ENCODE results near the gene DHRS7.
"Not testable (repeated sequence)": the region's sequence is repeated elsewhere in the genome, so short reads cannot be mapped to it uniquely, and the experiment has no call there.

DHRS7 gene

DNA sequence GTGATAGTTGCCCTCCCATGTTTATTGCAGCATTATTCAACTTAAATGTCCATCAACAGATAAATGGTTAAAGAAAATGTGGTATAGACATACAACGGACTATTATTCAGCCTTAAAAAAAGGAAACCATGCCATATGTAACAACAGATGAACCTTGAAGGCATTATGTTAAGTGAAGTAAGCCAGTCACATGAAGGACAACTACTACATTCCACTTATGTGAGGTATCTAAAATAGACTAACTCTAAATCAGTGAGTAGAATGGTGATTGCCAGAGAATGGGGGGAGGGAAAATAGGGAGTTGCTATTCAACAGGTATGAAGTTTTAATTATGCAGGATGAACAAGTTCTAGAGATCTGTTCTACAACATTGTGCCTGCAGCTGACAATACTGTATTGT is 63.4 kb downstream of the DHRS7 start:
- no peaks in the 10 kb centered on the region for H3K4me1 ChIP-seq
- no peak for TF ChIP-seq Cebpa-rat (IDR thresholded peaks at IDR 0.05)
- H3K4me3 ChIP-seq, result no peak overlapping the region
- H3K27me3 ChIP-seq, result no peaks in the 10 kb centered on the region
- H3K36me3 ChIP-seq, result peaks cover 62% of the 10 kb centered on the region
- peaks cover 32% of the 10 kb centered on the region for H3K9me3 ChIP-seq
- no peak overlapping the region for H3K9ac ChIP-seq
- no peak overlapping the region for H3K27ac ChIP-seq
- peaks cover 22% of the 10 kb centered on the region for H4K20me1 ChIP-seq
- no peak overlapping the region for H3K4me2 ChIP-seq

DNA sequence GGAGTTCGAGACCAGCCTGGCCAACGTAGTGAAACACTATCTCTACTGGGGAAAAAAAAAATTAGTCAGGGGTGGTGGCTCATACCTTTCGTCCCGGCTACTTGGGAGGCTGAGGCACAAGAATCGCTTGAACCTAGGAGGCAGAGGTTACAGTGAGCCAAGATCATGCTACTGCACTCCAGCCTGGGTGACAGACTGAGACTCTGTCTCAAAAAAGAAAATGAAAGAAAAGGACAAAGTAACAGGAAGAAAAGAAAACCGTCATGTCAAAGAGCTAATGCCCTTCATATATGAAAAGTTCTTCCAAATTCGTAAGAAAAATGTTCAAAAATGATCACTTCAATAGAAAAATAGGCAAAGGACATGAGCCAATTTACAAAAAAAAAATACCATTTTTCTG is 65.3 kb downstream of the DHRS7 start:
- peaks cover 23% of the 10 kb centered on the region for H4K20me1 ChIP-seq
- H3K9me3 ChIP-seq, result peaks cover 31% of the 10 kb centered on the region
- not testable (repeated sequence) for H3K27me3 ChIP-seq, H3K9ac ChIP-seq, H3K4me3 ChIP-seq, H3K4me2 ChIP-seq, H3K27ac ChIP-seq
- peaks cover 11% of the 10 kb centered on the region for H3K4me1 ChIP-seq
- peaks cover 72% of the 10 kb centered on the region for H3K36me3 ChIP-seq

DNA sequence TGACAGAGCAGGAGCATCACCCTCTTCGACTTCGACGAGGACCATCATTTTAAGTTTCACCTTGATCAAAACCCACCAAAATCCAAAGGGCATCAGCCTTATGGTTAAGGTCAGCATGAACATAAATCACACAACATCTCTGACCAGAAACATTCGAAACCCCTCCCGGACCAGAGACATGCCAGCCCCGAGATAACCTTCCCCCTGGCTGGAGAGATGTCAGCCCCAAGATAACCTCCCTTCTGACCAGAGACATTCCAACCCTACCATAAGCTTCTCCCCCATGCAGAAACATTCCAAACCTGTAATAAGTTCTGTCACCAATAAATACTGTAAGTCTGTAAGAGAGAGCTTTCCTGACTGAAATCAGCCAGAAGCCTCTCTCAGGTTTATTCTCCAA is 67.2 kb downstream of the DHRS7 start:
- Histone ChIP-seq H3K4me3 (no peak overlapping the region), H3K9me3 (peaks cover 12% of the 10 kb centered on the region; the same call in 1 of the 2 replicates), H3K36me3 (peaks cover 57% of the 10 kb centered on the region), H3K4me1 (peaks cover 28% of the 10 kb centered on the region), H4K20me1 (peaks cover 19% of the 10 kb centered on the region), H3K4me2 (no peak overlapping the region), H3K27me3 (no peaks in the 10 kb centered on the region), H3K27ac (no peak overlapping the region), H3K9ac (no peak overlapping the region)
- no peak for TF ChIP-seq Cebpa-rat (IDR thresholded peaks at IDR 0.05)

DNA sequence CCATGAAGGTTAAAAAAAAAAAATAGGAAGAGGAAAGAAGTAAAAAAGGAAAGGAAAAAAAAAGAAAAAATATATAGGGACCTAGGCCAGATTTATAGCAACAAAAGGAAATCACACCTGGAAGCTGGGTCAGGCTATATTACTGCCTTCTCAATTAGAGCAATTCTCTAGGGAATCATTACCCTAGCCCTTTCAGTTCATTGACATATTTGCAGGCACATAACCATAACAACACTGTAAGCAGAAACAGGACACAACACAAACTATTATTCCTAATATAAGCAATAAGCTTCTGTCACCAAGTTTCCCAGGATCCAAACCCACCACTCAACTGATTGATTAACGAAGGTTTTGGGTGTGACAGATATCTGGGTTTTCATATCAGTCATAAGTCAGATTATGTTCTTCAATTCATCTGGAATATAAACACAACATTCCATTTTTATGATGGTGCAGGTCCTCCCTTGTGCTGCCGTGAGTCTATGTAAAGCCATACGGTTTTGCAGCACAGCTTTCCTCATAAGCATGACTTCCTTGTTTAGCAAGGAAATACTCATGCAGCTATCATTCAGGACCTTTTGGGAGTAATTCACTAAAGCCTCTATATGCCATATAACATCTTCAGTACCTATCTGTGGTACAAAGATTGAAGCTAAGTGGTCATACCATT is 69.3 kb downstream of the DHRS7 start:
- Histone ChIP-seq H3K4me2 (peak overlapping the region; percentile 15), H3K9ac (no peak overlapping the region), H3K36me3 (peaks cover 48% of the 10 kb centered on the region), H3K4me3 (no peak overlapping the region), H3K27me3 (no peaks in the 10 kb centered on the region), H3K27ac (no peak overlapping the region), H3K4me1 (peaks cover 31% of the 10 kb centered on the region), H3K9me3 (peaks cover 3% of the 10 kb centered on the region; the same call in 1 of the 2 replicates), H4K20me1 (peaks cover 19% of the 10 kb centered on the region)
- TF ChIP-seq Cebpa-rat (IDR thresholded peaks at IDR 0.05), result no peak

DNA sequence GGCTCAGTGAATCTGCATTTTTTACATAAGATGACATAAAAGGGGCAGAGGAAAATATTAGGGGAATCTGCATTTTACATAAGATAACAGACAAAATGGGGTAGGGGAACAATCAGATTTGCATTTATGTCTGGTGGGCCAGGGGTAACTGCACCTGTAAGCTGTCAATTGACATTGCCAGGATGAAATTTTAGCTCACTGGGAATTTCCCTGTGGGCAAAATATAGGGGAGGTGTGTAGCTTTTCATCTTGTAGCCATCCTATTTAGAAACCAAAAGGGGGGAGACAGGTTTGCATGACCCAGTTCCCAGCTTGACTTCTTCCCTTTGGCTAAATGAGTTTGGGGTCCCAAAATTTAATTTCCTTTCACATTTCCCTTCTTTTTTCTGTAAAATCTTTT is 70.0 kb downstream of the DHRS7 start:
- H3K4me1 ChIP-seq, result peaks cover 36% of the 10 kb centered on the region
- H3K36me3 ChIP-seq, result peaks cover 46% of the 10 kb centered on the region
- no peak overlapping the region for H3K27ac ChIP-seq
- no peak for TF ChIP-seq Cebpa-rat (IDR thresholded peaks at IDR 0.05)
- peaks cover 3% of the 10 kb centered on the region; the same call in 1 of the 2 replicates for H3K9me3 ChIP-seq
- H4K20me1 ChIP-seq, result peaks cover 19% of the 10 kb centered on the region
- H3K4me3 ChIP-seq, result no peak overlapping the region
- H3K9ac ChIP-seq, result no peak overlapping the region
- no peaks in the 10 kb centered on the region for H3K27me3 ChIP-seq
- H3K4me2 ChIP-seq, result peak overlapping the region; percentile 85

DNA sequence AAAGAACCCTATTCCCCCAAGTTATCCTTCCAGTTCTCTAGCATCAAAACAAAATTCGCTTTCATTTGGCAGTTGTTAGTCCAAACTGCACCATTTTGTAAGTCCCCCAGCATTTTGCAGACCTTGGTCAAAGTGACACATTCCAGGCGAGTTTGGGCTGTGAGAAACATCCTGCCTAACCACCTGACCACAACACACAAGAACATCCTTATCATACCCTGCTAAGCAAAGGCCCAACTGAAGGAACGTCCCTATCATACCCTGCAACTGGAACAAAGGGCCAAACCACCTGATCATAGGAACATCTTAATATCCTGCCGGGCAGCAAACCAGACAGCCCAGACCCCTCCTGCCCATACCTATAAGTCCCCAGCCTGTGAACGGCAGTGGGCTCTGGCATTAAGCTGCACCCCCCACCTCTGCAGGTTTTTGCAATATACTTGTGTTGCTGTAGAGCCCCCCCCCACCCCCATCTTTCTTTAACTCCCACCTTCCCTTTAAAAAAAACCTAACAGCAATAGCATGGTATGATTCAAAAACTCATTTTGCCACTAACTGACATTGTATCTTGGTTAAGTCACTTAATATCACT is 70.8 kb downstream of the DHRS7 start:
- peak overlapping the region; percentile 85 for H3K4me2 ChIP-seq
- TF ChIP-seq Cebpa-rat (IDR thresholded peaks at IDR 0.05), result no peak
- peaks cover 36% of the 10 kb centered on the region for H3K4me1 ChIP-seq
- H4K20me1 ChIP-seq, result peaks cover 19% of the 10 kb centered on the region
- H3K9me3 ChIP-seq, result no peaks in the 10 kb centered on the region; the same call in 1 of the 2 replicates
- peaks cover 38% of the 10 kb centered on the region for H3K36me3 ChIP-seq
- no peak overlapping the region for H3K9ac ChIP-seq
- no peaks in the 10 kb centered on the region for H3K27me3 ChIP-seq
- H3K27ac ChIP-seq, result no peak overlapping the region
- peak overlapping the region; percentile 78 for H3K4me3 ChIP-seq
